ENCODE measurements around the gene LRRC66. TPM values are rescaled to one million over a fixed set of nuclear protein-coding genes. Genes with fewer than 3 reads are reported as not detected.

The LRRC66 gene
- total and polyA plus RNA-seq, 2 of the 13 experiments (the other 11 are each of a cell fraction or from before 2014, with no cell fraction given), result not detected

DNA sequence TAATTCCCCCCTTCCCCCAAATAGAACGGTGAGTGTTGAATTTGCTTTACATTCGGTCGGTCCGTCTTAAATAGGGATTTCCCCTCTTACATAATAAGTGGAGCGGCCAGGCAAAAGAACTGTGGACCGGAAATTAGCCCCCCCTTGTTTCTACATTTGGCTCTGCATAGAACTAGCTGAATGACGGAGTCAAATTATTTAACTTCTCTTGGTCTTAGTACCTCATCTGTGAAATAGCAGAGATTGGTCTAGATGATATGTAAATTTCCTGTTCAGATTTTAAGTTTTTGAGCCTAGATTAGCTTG lies 32.3 kb upstream of the LRRC66 start (continued):
- TF ChIP-seq ZNF891 (CRISPR knock-in tag; IDR thresholded peaks at IDR 0.05) (no peak), HOXA7 (CRISPR knock-in tag; IDR thresholded peaks at IDR 0.05) (no peak), HDAC1 (CRISPR knock-in tag; IDR thresholded peaks at IDR 0.05) (no peak), GABPB1 (CRISPR knock-in tag; IDR thresholded peaks at IDR 0.05) (peak; percentile 75; the same call in 1 of the 2 replicates), ASH2L (IDR thresholded peaks at IDR 0.05; ENCODE audit: insufficient read length, low read depth, low read length) (no peak), NCOA5 (CRISPR knock-in tag; IDR thresholded peaks at IDR 0.05) (no peak), SOX5 (CRISPR knock-in tag; IDR thresholded peaks at IDR 0.05; ENCODE audit: borderline replicate concordance) (peak; percentile 18; the same call in 1 of the 2 replicates), FOXA1 (IDR thresholded peaks at IDR 0.05) (no peak), FOXA1 (CRISPR knock-in tag; IDR thresholded peaks at IDR 0.05) (no peak), ZNF570 (CRISPR knock-in tag; IDR thresholded peaks at IDR 0.05; ENCODE audit: borderline replicate concordance) (no peak), NFIC (IDR thresholded peaks at IDR 0.05; ENCODE audit: low read length) (no peak), ZNF75D (CRISPR knock-in tag; IDR thresholded peaks at IDR 0.05; ENCODE audit: borderline replicate concordance) (no peak), ZNF644 (CRISPR knock-in tag; IDR thresholded peaks at IDR 0.05; ENCODE audit: low read depth) (no peak), ZNF17 (CRISPR knock-in tag; IDR thresholded peaks at IDR 0.05) (no peak), BRCA1 (CRISPR knock-in tag; IDR thresholded peaks at IDR 0.05) (0 out of 2 replicates have a peak, but pooled peaks have one; percentile 19), NFE2L1 (CRISPR knock-in tag; IDR thresholded peaks at IDR 0.05; ENCODE audit: borderline replicate concordance) (no peak), ZNF839 (CRISPR knock-in tag; IDR thresholded peaks at IDR 0.05; ENCODE audit: borderline replicate concordance) (no peak), ZNF335 (CRISPR knock-in tag; IDR thresholded peaks at IDR 0.05) (no peak)
- TF ChIP-seq, protein P1, sequence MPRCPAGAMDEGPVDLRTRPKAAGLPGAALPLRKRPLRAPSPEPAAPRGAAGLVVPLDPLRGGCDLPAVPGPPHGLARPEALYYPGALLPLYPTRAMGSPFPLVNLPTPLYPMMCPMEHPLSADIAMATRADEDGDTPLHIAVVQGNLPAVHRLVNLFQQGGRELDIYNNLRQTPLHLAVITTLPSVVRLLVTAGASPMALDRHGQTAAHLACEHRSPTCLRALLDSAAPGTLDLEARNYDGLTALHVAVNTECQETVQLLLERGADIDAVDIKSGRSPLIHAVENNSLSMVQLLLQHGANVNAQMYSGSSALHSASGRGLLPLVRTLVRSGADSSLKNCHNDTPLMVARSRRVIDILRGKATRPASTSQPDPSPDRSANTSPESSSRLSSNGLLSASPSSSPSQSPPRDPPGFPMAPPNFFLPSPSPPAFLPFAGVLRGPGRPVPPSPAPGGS (CRISPR knock-in tag; IDR thresholded peaks at IDR 0.05), result peak; percentile 99
- TF ChIP-seq, protein P2, sequence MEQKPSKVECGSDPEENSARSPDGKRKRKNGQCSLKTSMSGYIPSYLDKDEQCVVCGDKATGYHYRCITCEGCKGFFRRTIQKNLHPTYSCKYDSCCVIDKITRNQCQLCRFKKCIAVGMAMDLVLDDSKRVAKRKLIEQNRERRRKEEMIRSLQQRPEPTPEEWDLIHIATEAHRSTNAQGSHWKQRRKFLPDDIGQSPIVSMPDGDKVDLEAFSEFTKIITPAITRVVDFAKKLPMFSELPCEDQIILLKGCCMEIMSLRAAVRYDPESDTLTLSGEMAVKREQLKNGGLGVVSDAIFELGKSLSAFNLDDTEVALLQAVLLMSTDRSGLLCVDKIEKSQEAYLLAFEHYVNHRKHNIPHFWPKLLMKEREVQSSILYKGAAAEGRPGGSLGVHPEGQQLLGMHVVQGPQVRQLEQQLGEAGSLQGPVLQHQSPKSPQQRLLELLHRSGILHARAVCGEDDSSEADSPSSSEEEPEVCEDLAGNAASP (CRISPR knock-in tag; IDR thresholded peaks at IDR 0.05; ENCODE audit: borderline replicate concordance), result no peak
- TF ChIP-seq, protein P3, sequence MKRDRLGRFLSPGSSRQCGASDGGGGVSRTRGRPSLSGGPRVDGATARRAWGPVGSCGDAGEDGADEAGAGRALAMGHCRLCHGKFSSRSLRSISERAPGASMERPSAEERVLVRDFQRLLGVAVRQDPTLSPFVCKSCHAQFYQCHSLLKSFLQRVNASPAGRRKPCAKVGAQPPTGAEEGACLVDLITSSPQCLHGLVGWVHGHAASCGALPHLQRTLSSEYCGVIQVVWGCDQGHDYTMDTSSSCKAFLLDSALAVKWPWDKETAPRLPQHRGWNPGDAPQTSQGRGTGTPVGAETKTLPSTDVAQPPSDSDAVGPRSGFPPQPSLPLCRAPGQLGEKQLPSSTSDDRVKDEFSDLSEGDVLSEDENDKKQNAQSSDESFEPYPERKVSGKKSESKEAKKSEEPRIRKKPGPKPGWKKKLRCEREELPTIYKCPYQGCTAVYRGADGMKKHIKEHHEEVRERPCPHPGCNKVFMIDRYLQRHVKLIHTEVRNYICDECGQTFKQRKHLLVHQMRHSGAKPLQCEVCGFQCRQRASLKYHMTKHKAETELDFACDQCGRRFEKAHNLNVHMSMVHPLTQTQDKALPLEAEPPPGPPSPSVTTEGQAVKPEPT (CRISPR knock-in tag; IDR thresholded peaks at IDR 0.05; ENCODE audit: low read depth), result no peak
- TF ChIP-seq, protein P4, sequence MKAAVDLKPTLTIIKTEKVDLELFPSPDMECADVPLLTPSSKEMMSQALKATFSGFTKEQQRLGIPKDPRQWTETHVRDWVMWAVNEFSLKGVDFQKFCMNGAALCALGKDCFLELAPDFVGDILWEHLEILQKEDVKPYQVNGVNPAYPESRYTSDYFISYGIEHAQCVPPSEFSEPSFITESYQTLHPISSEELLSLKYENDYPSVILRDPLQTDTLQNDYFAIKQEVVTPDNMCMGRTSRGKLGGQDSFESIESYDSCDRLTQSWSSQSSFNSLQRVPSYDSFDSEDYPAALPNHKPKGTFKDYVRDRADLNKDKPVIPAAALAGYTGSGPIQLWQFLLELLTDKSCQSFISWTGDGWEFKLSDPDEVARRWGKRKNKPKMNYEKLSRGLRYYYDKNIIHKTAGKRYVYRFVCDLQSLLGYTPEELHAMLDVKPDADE (CRISPR knock-in tag; IDR thresholded peaks at IDR 0.05), result no peak
- TF ChIP-seq, protein P5, sequence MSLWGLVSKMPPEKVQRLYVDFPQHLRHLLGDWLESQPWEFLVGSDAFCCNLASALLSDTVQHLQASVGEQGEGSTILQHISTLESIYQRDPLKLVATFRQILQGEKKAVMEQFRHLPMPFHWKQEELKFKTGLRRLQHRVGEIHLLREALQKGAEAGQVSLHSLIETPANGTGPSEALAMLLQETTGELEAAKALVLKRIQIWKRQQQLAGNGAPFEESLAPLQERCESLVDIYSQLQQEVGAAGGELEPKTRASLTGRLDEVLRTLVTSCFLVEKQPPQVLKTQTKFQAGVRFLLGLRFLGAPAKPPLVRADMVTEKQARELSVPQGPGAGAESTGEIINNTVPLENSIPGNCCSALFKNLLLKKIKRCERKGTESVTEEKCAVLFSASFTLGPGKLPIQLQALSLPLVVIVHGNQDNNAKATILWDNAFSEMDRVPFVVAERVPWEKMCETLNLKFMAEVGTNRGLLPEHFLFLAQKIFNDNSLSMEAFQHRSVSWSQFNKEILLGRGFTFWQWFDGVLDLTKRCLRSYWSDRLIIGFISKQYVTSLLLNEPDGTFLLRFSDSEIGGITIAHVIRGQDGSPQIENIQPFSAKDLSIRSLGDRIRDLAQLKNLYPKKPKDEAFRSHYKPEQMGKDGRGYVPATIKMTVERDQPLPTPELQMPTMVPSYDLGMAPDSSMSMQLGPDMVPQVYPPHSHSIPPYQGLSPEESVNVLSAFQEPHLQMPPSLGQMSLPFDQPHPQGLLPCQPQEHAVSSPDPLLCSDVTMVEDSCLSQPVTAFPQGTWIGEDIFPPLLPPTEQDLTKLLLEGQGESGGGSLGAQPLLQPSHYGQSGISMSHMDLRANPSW (CRISPR knock-in tag; IDR thresholded peaks at IDR 0.05; ENCODE audit: borderline replicate concordance), result no peak

Data from HepG2 (cell line).